H1 (cell line): ENCODE data around the gene ENDOU. TPM values are rescaled to one million over a fixed set of nuclear protein-coding genes. Genes with fewer than 3 reads are reported as not detected.

ENCODE experiments used
- CTCF ChIA-PET: fragments of 300-600 bp; sonication (Branson Sonifier 250); formaldehyde crosslinking; loops from one replicate; lab custom pipeline; 2021; ENCODE audit not compliant: partially characterized antibody; lab: Charles Lee
- POLR2A ChIA-PET: fragments of 300-600 bp; sonication (Branson Sonifier 250); formaldehyde crosslinking; loops from one replicate; lab custom pipeline; 2021; ENCODE audit warnings: inconsistent platforms; ENCODE audit not compliant: partially characterized antibody; lab: Charles Lee
- DNase-seq, 2 experiments: peaks; one replicate each; pipeline versions ENCODE4 v3.0.0 to v3.0.0-alpha.2; 2010 to 2022; ENCODE audit warnings: low spot score in 2 of 2, low read depth in 1 of 2, mixed read lengths in 1 of 2
- FAIRE-seq: peaks from 2 replicates; lab custom pipeline; 2011; peaks lifted over from hg19 to GRCh38; lab: Jason Lieb, UNC
- H2AFZ ChIP-seq: 2 replicates; pipeline ENCODE4 v1.8.1; 2012; ENCODE audit warnings: low read length, inconsistent platforms
- H2AK5ac ChIP-seq: 2 replicates; pipeline ENCODE4 v1.6.1; 2013; ENCODE audit warnings: low read depth, low read length
- H2BK120ac ChIP-seq: replicated peaks from 2 replicates; pipeline ENCODE3; 2013; ENCODE audit warnings: low read depth, low read length, inconsistent platforms
- H2BK12ac ChIP-seq: 2 replicates; pipeline ENCODE4 v1.6.1; 2013; ENCODE audit warnings: low read depth, low read length
- H2BK15ac ChIP-seq: 2 replicates; pipeline ENCODE4 v1.6.1; 2013; ENCODE audit warnings: low read length
- H2BK20ac ChIP-seq: 2 replicates; pipeline ENCODE4 v1.6.1; 2013; ENCODE audit warnings: low read length
- H2BK5ac ChIP-seq: 2 replicates; pipeline ENCODE4 v1.6.1; 2013; ENCODE audit warnings: low read depth, low read length
- H3K14ac ChIP-seq: 2 replicates; pipeline ENCODE4 v1.6.1; 2013; ENCODE audit warnings: inconsistent platforms; ENCODE audit not compliant: insufficient read length
- H3K18ac ChIP-seq: 2 replicates; pipeline ENCODE4 v1.6.1; 2013; ENCODE audit warnings: low read length; ENCODE audit errors: extremely low read depth
- H3K23ac ChIP-seq: 2 replicates; pipeline ENCODE4 v1.6.1; 2013; ENCODE audit warnings: inconsistent platforms; ENCODE audit not compliant: insufficient read length
- H3K23me2 ChIP-seq: 2 replicates; pipeline ENCODE4 v1.6.1; 2013; ENCODE audit warnings: low read depth, low read length
- H3K27ac ChIP-seq: 2 replicates; pipeline ENCODE4 v1.6.1; 2011; ENCODE audit warnings: low read depth, low read length, inconsistent platforms
- H3K27me3 ChIP-seq, 4 experiments: replicated peaks in 1 of 4; 1 replicate in 1 of 4; 2 replicates in 3 of 4; pipeline versions ENCODE4 v1.6.1 to v1.8.1; 2011 to 2013; ENCODE audit warnings: low read length in 3 of 4, mild to moderate bottlenecking in 3 of 4, inconsistent platforms in 2 of 4, mixed read lengths in 2 of 4, moderate library complexity in 1 of 4; ENCODE audit not compliant: control insufficient read depth in 3 of 4, insufficient read depth in 3 of 4; ENCODE audit errors: extremely low read depth in 1 of 4
- H3K36me3 ChIP-seq, 4 experiments: 2 replicates each; pipeline versions ENCODE4 v1.6.1 to v1.8.1; 2011 to 2013; ENCODE audit warnings: mild to moderate bottlenecking in 4 of 4, low read length in 3 of 4, moderate library complexity in 2 of 4, control low read depth in 1 of 4, inconsistent platforms in 1 of 4; ENCODE audit not compliant: insufficient read depth in 4 of 4, control insufficient read depth in 2 of 4
- H3K4ac ChIP-seq: replicated peaks from 2 replicates; pipeline ENCODE3; 2013; ENCODE audit warnings: low read length, low read depth, mixed read lengths, inconsistent platforms; ENCODE audit not compliant: insufficient read length
- H3K4me1 ChIP-seq, 4 experiments: replicated peaks in 1 of 4; 1 replicate in 1 of 4; 2 replicates in 3 of 4; pipeline versions ENCODE4 v1.6.1 to v1.8.1; 2011 to 2013; ENCODE audit warnings: low read length in 3 of 4, inconsistent platforms in 2 of 4, mixed read lengths in 1 of 4; ENCODE audit not compliant: insufficient read depth in 4 of 4, control insufficient read depth in 3 of 4
- H3K4me2 ChIP-seq, 2 experiments: 2 replicates each; pipeline versions ENCODE4 v1.6.1 to v1.8.1; 2011 to 2013; ENCODE audit warnings: low read depth in 2 of 2, low read length in 2 of 2, control low read depth in 1 of 2, inconsistent platforms in 1 of 2, mild to moderate bottlenecking in 1 of 2; ENCODE audit not compliant: insufficient read depth in 1 of 2
- H3K4me3 ChIP-seq, 4 experiments: fragments of 200-600, 300-600 bp in 1 of 4; sonication (generic), shearing (Covaris generic), sonication (Bioruptor Twin) in 1 of 4; 2 replicates each; pipeline versions ENCODE4 v1.5.1 to v1.8.1; 2011 to 2016; ENCODE audit warnings: low read length in 4 of 4, low read depth in 3 of 4, control low read depth in 2 of 4, inconsistent platforms in 2 of 4, mild to moderate bottlenecking in 2 of 4, mixed read lengths in 1 of 4, moderate library complexity in 1 of 4; ENCODE audit not compliant: insufficient read depth in 2 of 4; ENCODE audit errors: extremely low read depth in 1 of 4
- H3K56ac ChIP-seq: replicated peaks from 2 replicates; pipeline ENCODE3; 2013; ENCODE audit warnings: low read depth, mild to moderate bottlenecking, mixed read lengths, low read length, inconsistent platforms; ENCODE audit not compliant: insufficient read length
- H3K79me1 ChIP-seq: 2 replicates; pipeline ENCODE4 v1.6.1; 2013; ENCODE audit warnings: low read depth, low read length, control low read depth
- H3K79me2 ChIP-seq, 2 experiments: 2 replicates each; pipeline versions ENCODE4 v1.6.1 to v1.8.1; 2012 to 2013; ENCODE audit warnings: low read length in 2 of 2, mild to moderate bottlenecking in 2 of 2, inconsistent platforms in 1 of 2; ENCODE audit not compliant: insufficient read depth in 2 of 2, control insufficient read depth in 1 of 2
- H3K9ac ChIP-seq, 4 experiments: replicated peaks in 1 of 4; 1 replicate in 1 of 4; 2 replicates in 3 of 4; pipeline versions ENCODE4 v1.6.1 to v1.8.1; 2011 to 2013; ENCODE audit warnings: low read depth in 3 of 4, low read length in 3 of 4, control low read depth in 2 of 4, mild to moderate bottlenecking in 2 of 4, moderate library complexity in 2 of 4, inconsistent platforms in 1 of 4; ENCODE audit errors: extremely low read depth in 1 of 4
- H3K9me3 ChIP-seq, 2 experiments: 2 replicates each; pipeline versions ENCODE4 v1.6.1 to v1.8.1; 2012 to 2013; ENCODE audit warnings: mild to moderate bottlenecking in 2 of 2, moderate library complexity in 2 of 2, control low read depth in 1 of 2, inconsistent platforms in 1 of 2, low read depth in 1 of 2, low read length in 1 of 2, mixed read lengths in 1 of 2; ENCODE audit not compliant: insufficient read depth in 2 of 2
- H4K20me1 ChIP-seq, 2 experiments: replicated peaks in 1 of 2; 2 replicates each; pipeline versions ENCODE3 to v1.8.1; 2011 to 2013; ENCODE audit warnings: inconsistent platforms in 2 of 2, low read length in 2 of 2, mild to moderate bottlenecking in 1 of 2; ENCODE audit not compliant: insufficient read depth in 2 of 2, control insufficient read depth in 1 of 2
- H4K5ac ChIP-seq: 2 replicates; pipeline ENCODE4 v1.6.1; 2013; ENCODE audit warnings: low read length, low read depth, mixed read lengths, inconsistent platforms; ENCODE audit not compliant: insufficient read length
- H4K8ac ChIP-seq: 2 replicates; pipeline ENCODE4 v1.8.0; 2013; ENCODE audit warnings: mild to moderate bottlenecking, moderate library complexity, low read length, inconsistent platforms; ENCODE audit not compliant: insufficient read depth; ENCODE audit errors: extremely low read depth
- H4K91ac ChIP-seq: replicated peaks from 2 replicates; pipeline ENCODE3; 2013; ENCODE audit warnings: low read length, mixed read lengths, inconsistent platforms; ENCODE audit not compliant: insufficient read length
- ASH2L ChIP-seq: fragments of 200-600, 300-600 bp; sonication (generic); IDR thresholded peaks from one replicate; pipeline ENCODE4 v1.7.1; 2017; ENCODE audit warnings: low read length
- BACH1 ChIP-seq: IDR thresholded peaks from 2 replicates; pipeline ENCODE4 v1.6.1; 2012; ENCODE audit warnings: low read length, improper control_type of control experiment
- BRCA1 ChIP-seq: IDR thresholded peaks from 2 replicates; pipeline ENCODE4 v1.6.1; 2012; ENCODE audit warnings: low read depth, low read length, improper control_type of control experiment
- CBX5 ChIP-seq: fragments of 300-800, 300-1000 bp; sonication (generic); IDR thresholded peaks from 2 replicates; pipeline ENCODE4 v1.7.1; 2016; ENCODE audit warnings: antibody characterized with exemption, low read length, low read depth
- EP300 ChIP-seq, 2 experiments: IDR thresholded peaks; 1 replicate in 1 of 2; 2 replicates in 1 of 2; pipeline ENCODE4 v1.6.1; 2011 to 2012; ENCODE audit warnings: low read depth in 2 of 2, low read length in 2 of 2, mild to moderate bottlenecking in 2 of 2, borderline replicate concordance in 1 of 2, inconsistent platforms in 1 of 2, moderate library complexity in 1 of 2
- HDAC2 ChIP-seq, 2 experiments: fragments of 300-600 bp in 1 of 2; sonication (generic) in 1 of 2; IDR thresholded peaks; 2 replicates each; pipeline ENCODE4 v1.6.1; 2011 to 2012; ENCODE audit warnings: low read depth in 2 of 2, low read length in 2 of 2, mild to moderate bottlenecking in 2 of 2, moderate library complexity in 2 of 2, borderline replicate concordance in 1 of 2, inconsistent platforms in 1 of 2
- NANOG ChIP-seq: IDR thresholded peaks from 2 replicates; pipeline ENCODE4 v1.6.1; 2011; ENCODE audit warnings: low read length, low read depth, mild to moderate bottlenecking, inconsistent platforms; ENCODE audit not compliant: insufficient read depth, poor library complexity, severe bottlenecking
- RNF2 ChIP-seq: fragments of 200-900, 300-1000 bp; sonication (generic); IDR thresholded peaks from 2 replicates; pipeline ENCODE4 v1.7.1; 2016; ENCODE audit warnings: borderline replicate concordance, low read depth, mild to moderate bottlenecking, antibody characterized with exemption, low read length; ENCODE audit not compliant: poor library complexity, severe bottlenecking; ENCODE audit errors: missing control alignments
- SIN3A ChIP-seq, 2 experiments: IDR thresholded peaks in 1 of 2; conservative IDR thresholded peaks in 1 of 2; 2 replicates each; pipeline ENCODE4 v1.6.1; 2011 to 2012; ENCODE audit warnings: low read length in 2 of 2, improper control_type of control experiment in 1 of 2, low read depth in 1 of 2, mild to moderate bottlenecking in 1 of 2
- SIRT6 ChIP-seq: IDR thresholded peaks from one replicate; pipeline ENCODE4 v1.7.1; 2012; ENCODE audit warnings: low read length, inconsistent platforms
- SP4 ChIP-seq: IDR thresholded peaks from 2 replicates; pipeline ENCODE4 v1.6.1; 2012; ENCODE audit warnings: low read length, inconsistent platforms
- TEAD4 ChIP-seq: IDR thresholded peaks from 2 replicates; pipeline ENCODE4 v1.6.1; 2012; ENCODE audit warnings: low read depth, low read length, inconsistent platforms, mixed read lengths
- WGBS, 2 experiments: shearing (Covaris generic) in 1 of 2; methylation state at CpG; one replicate each; pipeline versions ENCODE4 v1.1.6 to v1.1.7; 2013 to 2015; ENCODE audit warnings: low lambda C conversion rate in 2 of 2, mixed read lengths in 2 of 2, inconsistent platforms in 1 of 2, low coverage in 1 of 2, missing lambda C conversion rate in 1 of 2; ENCODE audit not compliant: insufficient replicate concordance in 2 of 2, insufficient coverage in 1 of 2, insufficient read length in 1 of 2; ENCODE audit errors: extremely low coverage in 1 of 2, missing lambda C conversion rate in 1 of 2; 5-methylcytosine and 5-hydroxymethylcytosine counted together
- polyA plus RNA-seq, 7 experiments: library from polyadenylated mRNA; depleted of rRNA in 3 of 7; stranded (reverse) in 5 of 7; unstranded in 2 of 7; fragments of >200 nt in 5 of 7; fragments of 200-250 nt in 2 of 7; gene quantifications; 1 replicate in 5 of 7; 2 replicates in 1 of 7; 4 replicates in 1 of 7; pipeline versions ENCODE4 v1.2.1 to v1.2.3, GENCODE V29; 2011 to 2013; ENCODE audit warnings: missing spikeins in 2 of 7, mixed read lengths in 2 of 7
- total RNA-seq: library from RNA; stranded (reverse); fragmentation: NEBNext Ultra II Directional; extraction: Animal tissue kit (Norgen Biotek cat#: 25700); gene quantifications from 2 replicates; pipeline ENCODE4 v1.2.1, GENCODE V29; 2021

ENDOU gene
- total and polyA plus RNA-seq, 2 of the 8 experiments (the other 6 are each of a cell fraction or from before 2014, with no cell fraction given): not detected

DNA sequence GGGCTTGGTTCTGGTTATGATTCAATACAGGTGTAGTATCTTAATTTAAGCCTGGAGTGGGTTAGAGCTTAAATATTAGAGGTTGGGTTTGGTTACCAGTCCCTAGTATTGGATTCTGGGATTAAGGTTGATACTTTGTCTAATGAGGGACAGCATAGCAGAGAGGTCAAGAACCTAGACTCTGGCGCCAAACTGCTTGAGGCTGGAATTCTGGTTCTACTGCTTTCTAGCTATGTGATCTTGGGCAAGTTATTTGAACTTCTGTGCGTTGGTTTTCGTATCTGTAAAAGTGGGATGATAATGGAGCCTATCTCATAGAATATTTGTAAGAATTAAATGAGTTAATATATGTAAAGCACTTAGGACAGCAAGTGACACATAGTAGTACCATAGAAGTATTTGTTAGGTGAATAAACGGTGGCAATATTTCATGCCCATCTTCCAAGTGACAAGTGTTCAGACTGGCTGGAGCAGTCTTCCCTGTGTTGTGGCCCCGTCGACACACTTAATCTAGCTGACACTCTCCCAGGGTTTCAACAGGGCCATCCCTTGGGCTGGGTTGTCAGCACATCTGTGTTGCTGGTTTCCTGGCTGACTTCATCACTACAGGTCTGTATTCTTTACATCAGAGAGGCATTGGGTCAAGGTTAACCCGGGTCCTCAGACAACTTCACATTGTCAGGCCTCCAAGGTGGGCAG is 3.0 kb downstream of the ENDOU start:
- Histone ChIP-seq H2BK15ac (no peak overlapping the region), H2BK20ac (no peak overlapping the region), H3K23me2 (no peaks in the 10 kb centered on the region), H2AFZ (no peak overlapping the region), H4K5ac (no peak overlapping the region), H4K91ac (no peak overlapping the region), H2AK5ac (no peak overlapping the region), H3K56ac (no peak overlapping the region), H3K27ac (no peak overlapping the region), H3K23ac (no peak overlapping the region), H3K18ac (no peak overlapping the region), H3K79me2 (no peaks in the 10 kb centered on the region), H3K27me3 (no peaks in the 10 kb centered on the region; a peak in 1 of 7 replicates), H3K4me1 (peaks cover 3 to 9% (median 4%) of the 10 kb centered on the region in 4 experiments; a peak in 4 of 7 replicates), H2BK120ac (no peak overlapping the region), H3K36me3 (0 out of 8 replicates have a peak, but pooled peaks cover 0 to 3% (median 0%) of the 10 kb centered on the region in 4 experiments), H3K9me3 (no peaks in the 10 kb centered on the region), H2BK5ac (no peak overlapping the region), H3K14ac (no peak overlapping the region), H4K20me1 (no peaks in the 10 kb centered on the region), H2BK12ac (no peak overlapping the region), H3K4ac (no peak overlapping the region), H3K4me3 (no peak overlapping the region), H3K9ac (no peak overlapping the region), H4K8ac (no peak overlapping the region), H3K79me1 (no peaks in the 10 kb centered on the region), H3K4me2 (no peak overlapping the region)
- ChIA-PET CTCF (interaction anchor here (0.8 to 64.6 kb wide), 8 partner anchors 8 to 148 kb away, joined by 3 to 2442 read pairs (median 10); partner anchors contain the start of genes RAPGEF3 and SLC48A1), POLR2A (interaction anchor here (0.5 to 1.6 kb wide), 6 partner anchors 9 to 127 kb away, joined by 3 to 5 read pairs (median 4); partner anchors contain the start of gene RPAP3)
- 88% methylated on average over 7 of the region's 7 CpGs; no CpG with 5 or more reads in 1 of the 2 experiments for WGBS, 2 experiments
- DNase-seq: no peak
- FAIRE-seq: no peak
- TF ChIP-seq ASH2L (no peak), EP300 (IDR thresholded peaks at IDR 0.05; ENCODE audit: borderline replicate concordance in 1 of 2, low read depth in 2 of 2, low read length in 2 of 2) (no peak), CBX5 (no peak), SIRT6 (no peak), BACH1 (no peak), NANOG (no peak), TEAD4 (no peak), RNF2 (no peak), BRCA1 (no peak), SIN3A (conservative IDR thresholded peaks at IDR 0.05 in 1 of 2, IDR thresholded peaks at IDR 0.05 in 1 of 2; ENCODE audit: low read depth in 1 of 2, low read length in 2 of 2) (no peak), HDAC2 (IDR thresholded peaks at IDR 0.05; ENCODE audit: borderline replicate concordance in 1 of 2, low read depth in 2 of 2, low read length in 2 of 2) (no peak), SP4 (no peak)
